GM12878 (cell line): ENCODE results near the gene IRX5. TPM values are rescaled to one million over a fixed set of nuclear protein-coding genes. Genes with fewer than 3 reads are reported as not detected.

Experiments
- ATAC-seq: fragments of 200-7000 bp; cut with Tn5 transposase; 3 replicates; pipeline ENCODE4 v1.9.1; 2020; ENCODE audit warnings: mild to moderate bottlenecking, moderate library complexity
- BruUV-seq: library from RNA; stranded (reverse); fragments of 400-500 nt; replicated peaks from 2 replicates; lab custom pipeline; 2021; lab: Mats Ljungman, UMichigan
- CTCF ChIA-PET: fragments of 300-600 bp; sonication (Branson Sonifier 250); formaldehyde crosslinking; extraction: SDS; loops from one replicate; lab custom pipeline; 2021; ENCODE audit warnings: inconsistent platforms; lab: Yijun Ruan, JAX
- POLR2A ChIA-PET: fragments of 350-600 bp; formaldehyde crosslinking; extraction: SDS; loops from one replicate; lab custom pipeline; 2021; ENCODE audit warnings: inconsistent platforms; lab: Charles Lee
- RAD21 ChIA-PET: fragments of 300-600 bp; sonication (Branson Sonifier 250); formaldehyde crosslinking; loops from one replicate; lab custom pipeline; 2023; ENCODE audit warnings: antibody characterized with exemption; ENCODE audit not compliant: unreplicated experiment; lab: Charles Lee
- SMC1A ChIA-PET: fragments of 300-600 bp; sonication (Branson Sonifier 250); formaldehyde crosslinking; loops from one replicate; lab custom pipeline; 2023; ENCODE audit not compliant: unreplicated experiment, uncharacterized antibody; lab: Charles Lee
- DNase-seq: peaks from one replicate; pipeline ENCODE4 v3.0.0-alpha.2; 2011; ENCODE audit warnings: low read depth, low spot score
- FAIRE-seq: peaks from 3 replicates; lab custom pipeline; 2011; peaks lifted over from hg19 to GRCh38; lab: Jason Lieb, UNC
- H2AFZ ChIP-seq: 2 replicates; pipeline ENCODE4 v1.6.0; 2011; ENCODE audit warnings: low read depth, low read length, control low read depth; ENCODE audit not compliant: control insufficient read depth
- H3K27ac ChIP-seq: 2 replicates; pipeline ENCODE4 v1.5.1; 2011; ENCODE audit warnings: control low read depth; ENCODE audit not compliant: control insufficient read depth, insufficient read depth
- H3K27me3 ChIP-seq, 2 experiments: replicated peaks in 1 of 2; 2 replicates each; pipeline versions ENCODE4 v1.6.0 to v1.6.1; 2011; ENCODE audit warnings: low read length in 1 of 2; ENCODE audit not compliant: control insufficient read depth in 2 of 2, insufficient read depth in 2 of 2
- H3K36me3 ChIP-seq, 2 experiments: 2 replicates each; pipeline ENCODE4 v1.5.1; 2011; ENCODE audit warnings: low read length in 1 of 2; ENCODE audit not compliant: control insufficient read depth in 2 of 2, insufficient read depth in 2 of 2
- H3K4me1 ChIP-seq: 2 replicates; pipeline ENCODE4 v1.6.1; 2011; ENCODE audit warnings: mild to moderate bottlenecking, low read length, moderate library complexity, mixed read lengths; ENCODE audit not compliant: control insufficient read depth, insufficient read depth
- H3K4me2 ChIP-seq: 2 replicates; pipeline ENCODE4 v1.6.0; 2011; ENCODE audit warnings: control low read depth; ENCODE audit not compliant: control insufficient read depth, insufficient read depth
- H3K4me3 ChIP-seq: fragments of 200-600 bp; sonication (generic); 2 replicates; pipeline ENCODE4 v1.5.1; 2016
- H3K79me2 ChIP-seq: 2 replicates; pipeline ENCODE4 v1.6.0; 2011; ENCODE audit warnings: low read length; ENCODE audit not compliant: control insufficient read depth, insufficient read depth
- H3K9ac ChIP-seq: 2 replicates; pipeline ENCODE4 v1.8.0; 2011; ENCODE audit warnings: low read length, control low read depth, mixed read lengths; ENCODE audit not compliant: control insufficient read depth, insufficient read depth
- H3K9me3 ChIP-seq: replicated peaks from 3 replicates; pipeline ENCODE4 v1.5.1; 2011; ENCODE audit warnings: mild to moderate bottlenecking, low read length; ENCODE audit not compliant: control insufficient read depth, insufficient read depth
- H4K20me1 ChIP-seq: 2 replicates; pipeline ENCODE4 v1.6.0; 2011; ENCODE audit not compliant: control insufficient read depth, insufficient read depth
- CHD2 ChIP-seq: IDR thresholded peaks from 2 replicates; pipeline ENCODE4 v1.6.1; 2011; ENCODE audit warnings: low read depth, low read length, improper control_type of control experiment, borderline replicate concordance
- EGR1 ChIP-seq, 2 experiments: IDR thresholded peaks; 1 replicate in 1 of 2; 2 replicates in 1 of 2; pipeline ENCODE4 v1.6.1; 2011 to 2012; ENCODE audit warnings: low read depth in 2 of 2, low read length in 2 of 2, borderline replicate concordance in 1 of 2, mild to moderate bottlenecking in 1 of 2, moderate library complexity in 1 of 2
- ETV6 ChIP-seq, 2 experiments: fragments of 450-650 bp in 1 of 2; IDR thresholded peaks in 1 of 2; conservative IDR thresholded peaks in 1 of 2; 2 replicates each; pipeline ENCODE4 v1.6.1; 2014; ENCODE audit warnings: antibody characterized with exemption in 1 of 2, borderline replicate concordance in 1 of 2, low read depth in 1 of 2, mild to moderate bottlenecking in 1 of 2, moderate library complexity in 1 of 2
- IKZF1 ChIP-seq: fragments of 450-650 bp; conservative IDR thresholded peaks from 2 replicates; pipeline ENCODE4 v1.6.1; 2017; ENCODE audit warnings: antibody characterized with exemption, mild to moderate bottlenecking
- IRF3 ChIP-seq: fragments of 450-650 bp; IDR thresholded peaks from 2 replicates; pipeline ENCODE4 v1.6.1; 2014; ENCODE audit warnings: mild to moderate bottlenecking
- KAT2A ChIP-seq: conservative IDR thresholded peaks from 2 replicates; pipeline ENCODE4 v1.6.1; 2011; ENCODE audit warnings: low read depth, low read length; ENCODE audit not compliant: control insufficient read depth
- MLLT1 ChIP-seq: fragments of 450-650 bp; IDR thresholded peaks from 2 replicates; pipeline ENCODE4 v1.6.1; 2016; ENCODE audit warnings: mild to moderate bottlenecking
- NR2F1 ChIP-seq: fragments of 450-650 bp; conservative IDR thresholded peaks from 2 replicates; pipeline ENCODE4 v1.6.1; 2017; ENCODE audit warnings: mild to moderate bottlenecking
- POLR2A ChIP-seq: IDR thresholded peaks from 2 replicates; pipeline ENCODE4 v1.6.1; 2011; ENCODE audit warnings: low read depth, mild to moderate bottlenecking, low read length
- POLR2AphosphoS2 ChIP-seq: IDR thresholded peaks from 2 replicates; pipeline ENCODE4 v1.6.1; 2011; ENCODE audit warnings: low read depth, mild to moderate bottlenecking, low read length, improper control_type of control experiment, moderate library complexity
- POLR2AphosphoS5 ChIP-seq: IDR thresholded peaks from 2 replicates; pipeline ENCODE4 v1.6.1; 2011; ENCODE audit warnings: mild to moderate bottlenecking, low read length, inconsistent platforms
- RAD51 ChIP-seq: fragments of 450-650 bp; IDR thresholded peaks from 2 replicates; pipeline ENCODE4 v1.6.1; 2016; ENCODE audit warnings: moderate library complexity, mild to moderate bottlenecking, inconsistent platforms
- REST ChIP-seq: IDR thresholded peaks from 2 replicates; pipeline ENCODE4 v1.6.1; 2012; ENCODE audit warnings: mild to moderate bottlenecking, low read depth, low read length
- SMAD1 ChIP-seq: fragments of 450-650 bp; IDR thresholded peaks from 2 replicates; pipeline ENCODE4 v1.6.1; 2018; ENCODE audit warnings: mild to moderate bottlenecking, low read depth; ENCODE audit not compliant: partially characterized antibody
- TCF3 ChIP-seq: IDR thresholded peaks from 2 replicates; pipeline ENCODE4 v1.6.1; 2012; ENCODE audit warnings: low read depth, mild to moderate bottlenecking, low read length, borderline replicate concordance; ENCODE audit not compliant: insufficient read depth
- TCF7 ChIP-seq: IDR thresholded peaks from 2 replicates; pipeline ENCODE4 v1.6.1; 2014; ENCODE audit warnings: antibody characterized with exemption, borderline replicate concordance
- ZBTB33 ChIP-seq: fragments of 450-650 bp; IDR thresholded peaks from 2 replicates; pipeline ENCODE4 v1.6.1; 2017; ENCODE audit warnings: mild to moderate bottlenecking
- ZNF24 ChIP-seq: fragments of 450-650 bp; IDR thresholded peaks from 2 replicates; pipeline ENCODE4 v1.6.1; 2017; ENCODE audit warnings: antibody characterized with exemption, mild to moderate bottlenecking
- ZSCAN29 ChIP-seq: fragments of 450-650 bp; IDR thresholded peaks from 2 replicates; pipeline ENCODE4 v1.6.1; 2017; ENCODE audit warnings: mild to moderate bottlenecking, moderate library complexity
- WGBS: methylation state at CpG from one replicate; pipeline ENCODE4 v1.1.6; 2016; ENCODE audit warnings: low lambda C conversion rate; ENCODE audit not compliant: insufficient replicate concordance, insufficient coverage; ENCODE audit errors: missing lambda C conversion rate; 5-methylcytosine and 5-hydroxymethylcytosine counted together
- in situ Hi-C: fragments of 300-500 bp; cut with MboI; formaldehyde crosslinking; loops from 9 replicates; pipeline ENCODE4 v1.14.3; 2018; ENCODE audit warnings: mixed read lengths
- intact Hi-C: fragments of 100-400 bp; cut with micrococcal nuclease; formaldehyde crosslinking; loops from one replicate; pipeline ENCODE4 v1.14.2; 2022; ENCODE audit not compliant: unreplicated experiment
- polyA plus RNA-seq, 11 experiments: library from polyadenylated mRNA; depleted of rRNA in 4 of 11; unstranded in 6 of 11; stranded (reverse) in 5 of 11; fragments of >200 nt; fragmentation: Nextera tagmentation in 4 of 11; fragmentation: Illumina TruSeq in 1 of 11; extraction: Ambion mirVana in 4 of 11; extraction: Trizol in 1 of 11; gene quantifications; 1 replicate in 1 of 11; 2 replicates in 10 of 11; pipeline versions ENCODE4 v1.2.1 to v1.2.3, GENCODE V29; 2011 to 2016; ENCODE audit warnings: inconsistent platforms in 2 of 11, missing spikeins in 2 of 11, low read depth in 1 of 11
- total RNA-seq, 4 experiments: library from RNA; depleted of rRNA in 3 of 4; stranded (reverse); fragments of >200 nt in 3 of 4; fragmentation: Illumina TruSeq in 1 of 4; extraction: Trizol in 1 of 4; gene quantifications; 2 replicates each; pipeline versions ENCODE4 v1.2.1 to v1.2.3, GENCODE V29; 2013 to 2021

Gene IRX5
- total and polyA plus RNA-seq, 10 of the 15 experiments (the other 5 are each of a cell fraction or from before 2014, with no cell fraction given): 0.08 TPM; not detected in 9

GRCh38 chr16:54965464-54965863, 34.8 kb downstream of the IRX5 start:
- Histone ChIP-seq H3K4me3 (no peak overlapping the region), H3K27ac (no peak overlapping the region), H3K9me3 (no peaks in the 10 kb centered on the region), H4K20me1 (no peaks in the 10 kb centered on the region)
- CTCF ChIA-PET: no interaction called here
- 0% methylated on average over 2 of the region's 2 CpGs for WGBS
- RAD21 ChIA-PET: no interaction called here
- FAIRE-seq: no peak
- no TSS peak for BruUV-seq
- POLR2A ChIA-PET: no interaction called here
- no peak for ATAC-seq
- DNase-seq: no peak
- intact Hi-C loops (no loop called here), in situ Hi-C loops (no loop called here)
- SMC1A ChIA-PET: no interaction called here
- TF ChIP-seq REST: no peak
- TF ChIP-seq IRF3: no peak
- TF ChIP-seq ZBTB33: no peak
- TF ChIP-seq ZSCAN29: no peak
- TF ChIP-seq POLR2A: no peak
- TF ChIP-seq POLR2AphosphoS5: no peak
- TF ChIP-seq TCF7: no peak
- no peak for TF ChIP-seq KAT2A
- TF ChIP-seq RAD51: no peak
- TF ChIP-seq IKZF1: no peak
- TF ChIP-seq EGR1 (IDR thresholded peaks at IDR 0.05; ENCODE audit: borderline replicate concordance in 1 of 2, low read depth in 2 of 2, low read length in 2 of 2): no peak
- TF ChIP-seq CHD2: no peak
- no peak for TF ChIP-seq TCF3
- TF ChIP-seq ZNF24: no peak
- TF ChIP-seq POLR2AphosphoS2: no peak
- TF ChIP-seq SMAD1: no peak
- no peak for TF ChIP-seq MLLT1
- no peak for TF ChIP-seq ETV6 (conservative IDR thresholded peaks at IDR 0.05 in 1 of 2, IDR thresholded peaks at IDR 0.05 in 1 of 2; ENCODE audit: borderline replicate concordance in 1 of 2, low read depth in 1 of 2)
- no peak for TF ChIP-seq NR2F1
- TF ChIP-seq, all 136 proteins: peak for 0
- Histone ChIP-seq H2AFZ (no peak overlapping the region), H3K27me3 (no peaks in the 10 kb centered on the region; a peak in 1 of 4 replicates), H3K4me1 (no peaks in the 10 kb centered on the region), H3K36me3 (no peaks in the 10 kb centered on the region), H3K4me2 (no peak overlapping the region), H3K9ac (no peak overlapping the region), H3K79me2 (no peaks in the 10 kb centered on the region)
